NT2/D1 (cell line): ENCODE results near the gene LSM10.

Experiments used
- DNase-seq: peaks from one replicate; pipeline ENCODE4 v3.0.0-alpha.2; 2011; ENCODE audit warnings: low read depth, low spot score
- H3K27me3 ChIP-seq: 2 replicates; pipeline ENCODE4 v1.6.0; 2011; ENCODE audit warnings: mild to moderate bottlenecking; ENCODE audit not compliant: insufficient read length, insufficient read depth
- H3K36me3 ChIP-seq: 2 replicates; pipeline ENCODE4 v1.6.1; 2011; ENCODE audit warnings: mild to moderate bottlenecking, low read length, mixed read lengths; ENCODE audit not compliant: insufficient read depth, insufficient read length
- H3K4me1 ChIP-seq: 2 replicates; pipeline ENCODE4 v1.5.1; 2011; ENCODE audit not compliant: insufficient read depth, insufficient read length
- H3K4me3 ChIP-seq: 2 replicates; pipeline ENCODE4 v1.5.1; 2011; ENCODE audit warnings: low read depth; ENCODE audit not compliant: insufficient read length
- H3K9ac ChIP-seq: 2 replicates; pipeline ENCODE4 v1.6.0; 2011; ENCODE audit warnings: low read depth; ENCODE audit not compliant: insufficient read length
- H3K9me3 ChIP-seq: 2 replicates; pipeline ENCODE4 v1.5.1; 2011; ENCODE audit warnings: mild to moderate bottlenecking, low read length; ENCODE audit not compliant: insufficient read depth
- SUZ12 ChIP-seq: IDR thresholded peaks from 2 replicates; pipeline ENCODE4 v1.6.1; 2011; ENCODE audit not compliant: insufficient read length, insufficient read depth; ENCODE audit errors: extremely low read depth
- YY1 ChIP-seq: IDR thresholded peaks from 2 replicates; pipeline ENCODE4 v1.6.1; 2011; ENCODE audit not compliant: insufficient read length, insufficient read depth
- ZNF274 ChIP-seq: IDR thresholded peaks from 2 replicates; pipeline ENCODE4 v1.6.1; 2011; ENCODE audit warnings: mild to moderate bottlenecking, low read depth, low read length

The LSM10 gene

DNA sequence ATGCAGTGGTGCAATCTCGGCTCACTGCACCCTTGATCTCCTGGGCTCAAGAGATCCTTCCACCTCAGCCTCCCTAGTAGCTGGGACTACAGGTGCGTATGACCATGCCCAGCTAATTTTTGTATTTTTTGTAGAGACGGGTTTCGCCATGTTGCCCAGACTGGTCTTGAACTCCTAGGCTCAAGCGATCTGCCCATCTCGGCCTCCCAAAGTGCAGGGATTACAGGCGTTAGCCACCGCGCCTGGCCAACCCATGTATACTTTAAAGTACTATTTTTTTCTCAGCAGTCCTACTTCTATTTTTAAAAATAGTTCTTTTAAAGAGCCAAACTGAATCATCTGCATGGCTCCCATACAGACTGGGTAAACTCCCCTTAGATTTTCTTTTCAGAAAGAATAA, 15.5 kb downstream of the LSM10 start:
- no peaks in the 10 kb centered on the region for H3K27me3 ChIP-seq
- H3K4me1 ChIP-seq = peaks cover 17% of the 10 kb centered on the region
- peaks cover 27% of the 10 kb centered on the region for H3K36me3 ChIP-seq
- no peaks in the 10 kb centered on the region for H3K9me3 ChIP-seq
- TF ChIP-seq ZNF274 (no peak), YY1 (no peak), SUZ12 (no peak)
- no peak overlapping the region for H3K9ac ChIP-seq
- no peak for DNase-seq
- H3K4me3 ChIP-seq = no peak overlapping the region

DNA sequence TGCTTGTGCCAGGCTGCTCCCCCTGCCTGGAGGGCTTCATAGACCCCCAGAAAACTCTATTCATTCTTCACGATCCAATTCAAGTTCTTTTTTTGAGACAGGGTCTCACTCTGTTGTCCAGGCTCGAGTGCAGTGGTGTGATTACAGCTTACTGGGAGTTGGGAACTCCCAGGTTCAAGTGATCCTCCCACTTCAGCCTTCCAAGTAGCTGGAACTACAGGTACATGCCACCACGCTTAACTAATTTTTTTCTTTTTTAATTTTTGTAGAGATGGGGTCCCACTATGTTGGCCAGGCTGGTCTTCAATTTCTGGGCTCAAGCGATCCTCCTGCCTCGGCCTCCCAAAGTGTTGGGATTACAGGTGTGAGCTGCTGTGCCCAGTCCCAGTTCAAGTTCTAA, 16.3 kb downstream of the LSM10 start:
- H3K36me3 ChIP-seq = peaks cover 28% of the 10 kb centered on the region
- H3K9me3 ChIP-seq = no peaks in the 10 kb centered on the region
- no peak for TF ChIP-seq SUZ12
- no peak for TF ChIP-seq YY1
- TF ChIP-seq ZNF274 = no peak
- peaks cover 10% of the 10 kb centered on the region for H3K4me1 ChIP-seq
- H3K9ac ChIP-seq = no peak overlapping the region
- no peaks in the 10 kb centered on the region for H3K27me3 ChIP-seq
- no peak overlapping the region for H3K4me3 ChIP-seq
- no peak for DNase-seq

GRCh38 chr1:36380782-36381181, 16.9 kb downstream of the LSM10 start:
- Histone ChIP-seq H3K36me3 (peaks cover 33% of the 10 kb centered on the region), H3K9ac (no peak overlapping the region), H3K4me1 (peaks cover 10% of the 10 kb centered on the region), H3K9me3 (no peaks in the 10 kb centered on the region), H3K4me3 (no peak overlapping the region), H3K27me3 (no peaks in the 10 kb centered on the region)
- TF ChIP-seq ZNF274 = no peak
- TF ChIP-seq SUZ12 = no peak
- TF ChIP-seq YY1 = no peak
- no peak for DNase-seq

GRCh38 chr1:36380143-36380619, 17.5 kb downstream of the LSM10 start:
- Histone ChIP-seq H3K9me3 (no peaks in the 10 kb centered on the region), H3K9ac (no peak overlapping the region), H3K4me3 (no peak overlapping the region), H3K4me1 (peaks cover 10% of the 10 kb centered on the region), H3K36me3 (peaks cover 33% of the 10 kb centered on the region), H3K27me3 (no peaks in the 10 kb centered on the region)
- TF ChIP-seq SUZ12 = no peak
- TF ChIP-seq YY1 = no peak
- no peak for TF ChIP-seq ZNF274
- DNase-seq = no peak

- DNase-seq = no peak
- Histone ChIP-seq H3K4me3 (no peak overlapping the region), H3K9ac (no peak overlapping the region), H3K4me1 (peaks cover 26% of the 10 kb centered on the region), H3K36me3 (peaks cover 40% of the 10 kb centered on the region), H3K27me3 (no peaks in the 10 kb centered on the region), H3K9me3 (no peaks in the 10 kb centered on the region)
- no peak for TF ChIP-seq SUZ12
- no peak for TF ChIP-seq YY1
- TF ChIP-seq ZNF274 = no peak
These were observed 19.8 kb downstream of the LSM10 start for GRCh38 chr1:36377791-36378492.

- no peaks in the 10 kb centered on the region for H3K27me3 ChIP-seq
- no peak for DNase-seq
- H3K9ac ChIP-seq = peak overlapping the region; percentile 52
- H3K36me3 ChIP-seq = peaks cover 47% of the 10 kb centered on the region
- no peak for TF ChIP-seq ZNF274
- no peak for TF ChIP-seq SUZ12
- no peak for TF ChIP-seq YY1
- H3K4me1 ChIP-seq = peaks cover 34% of the 10 kb centered on the region
- H3K4me3 ChIP-seq = no peak overlapping the region
- H3K9me3 ChIP-seq = no peaks in the 10 kb centered on the region
These were observed 25.1 kb downstream of the LSM10 start for GRCh38 chr1:36372617-36373016.

DNA sequence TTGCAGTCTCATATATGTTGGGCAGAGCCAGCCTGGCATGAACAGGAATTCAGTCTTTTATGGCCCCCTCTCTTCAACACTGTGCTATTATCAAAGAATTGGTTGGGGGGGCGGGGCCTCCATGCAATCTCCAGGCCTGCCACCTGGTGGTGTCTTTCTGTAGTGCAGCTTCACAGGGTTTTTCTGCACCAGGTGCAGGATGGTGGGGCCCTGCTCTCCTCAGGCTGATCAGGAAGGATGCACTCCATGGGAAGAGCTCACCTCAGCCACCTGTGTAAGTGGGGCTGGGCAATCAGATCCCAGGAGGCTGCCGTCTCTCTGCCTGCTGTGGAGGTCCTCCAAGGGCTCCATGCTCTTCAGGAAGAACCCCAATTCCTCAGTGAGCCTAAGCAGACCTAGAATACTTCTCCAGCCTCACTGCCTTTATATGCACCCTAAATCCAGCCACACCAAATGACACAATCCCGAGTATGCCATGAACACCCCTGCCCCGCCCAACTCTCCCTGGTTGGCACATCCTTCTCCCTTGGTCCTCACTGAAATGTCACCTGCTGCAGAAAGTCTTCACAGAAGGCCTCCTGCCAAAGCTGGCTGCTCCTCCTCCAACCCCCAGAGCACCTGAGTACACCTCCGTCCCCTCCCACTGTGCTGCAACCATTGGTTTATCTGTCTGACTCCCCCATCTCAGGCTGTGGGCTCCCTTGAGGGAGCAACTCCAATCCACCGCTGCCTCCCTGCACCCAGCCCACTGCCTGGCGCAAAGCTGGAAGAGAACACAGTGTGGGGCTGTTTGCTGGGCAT, 28.4 kb downstream of the LSM10 start:
- Histone ChIP-seq H3K9ac (no peak overlapping the region), H3K4me3 (no peak overlapping the region), H3K4me1 (peaks cover 31% of the 10 kb centered on the region), H3K36me3 (peaks cover 57% of the 10 kb centered on the region), H3K27me3 (no peaks in the 10 kb centered on the region), H3K9me3 (no peaks in the 10 kb centered on the region)
- DNase-seq = no peak
- TF ChIP-seq SUZ12 = no peak
- no peak for TF ChIP-seq ZNF274
- TF ChIP-seq YY1 = no peak
